B cell (primary cell): ENCODE results near the gene BRF1. TPM values are rescaled to one million over a fixed set of nuclear protein-coding genes. Genes with fewer than 3 reads are reported as not detected.

Experiments used
- ATAC-seq: fragments of 200-7000 bp; cut with Tn5 transposase; one replicate; pipeline ENCODE4 v1.10.0; 2021; ENCODE audit warnings: low read depth, mild to moderate bottlenecking, moderate number of reproducible peaks, moderate library complexity
- CTCF ChIA-PET: fragments of 350-600 bp; sonication (Branson Sonifier 250); formaldehyde crosslinking; loops from one replicate; lab custom pipeline; 2021; ENCODE audit warnings: antibody characterized with exemption, inconsistent platforms; lab: Charles Lee
- POLR2A ChIA-PET: fragments of 350-600 bp; sonication (Branson Sonifier 250); formaldehyde crosslinking; loops from one replicate; lab custom pipeline; 2021; ENCODE audit warnings: antibody characterized with exemption; lab: Charles Lee
- DNase-seq: peaks from one replicate; pipeline ENCODE4 v3.0.0; 2013
- H2AFZ ChIP-seq: 2 replicates; pipeline ENCODE4 v1.6.1; 2012; ENCODE audit warnings: mild to moderate bottlenecking, low read depth, low read length; ENCODE audit not compliant: insufficient read depth, poor library complexity, severe bottlenecking
- H3K27ac ChIP-seq, 2 donors: 1 replicate in 1 of 2; 2 replicates in 1 of 2; pipeline ENCODE4 v1.5.1; 2012 to 2013; ENCODE audit warnings: low read length in 2 of 2, mild to moderate bottlenecking in 2 of 2, moderate library complexity in 1 of 2
- H3K27me3 ChIP-seq, 4 experiments: fragments of 200-600 bp in 1 of 4; sonication (generic) in 1 of 4; replicated peaks in 1 of 4; 1 replicate in 2 of 4; 2 replicates in 2 of 4; pipeline versions ENCODE4 v1.6.1 to v1.7.0; 2013 to 2016; ENCODE audit warnings: low read length in 3 of 4, mild to moderate bottlenecking in 2 of 4, mixed read lengths in 1 of 4, moderate library complexity in 1 of 4; ENCODE audit not compliant: insufficient read depth in 4 of 4, control insufficient read depth in 3 of 4; ENCODE audit errors: control extremely low read depth in 1 of 4
- H3K36me3 ChIP-seq, 2 experiments: replicated peaks in 1 of 2; 1 replicate in 1 of 2; 2 replicates in 1 of 2; pipeline versions ENCODE4 v1.6.1 to v1.7.1; 2013; ENCODE audit warnings: low read length in 1 of 2; ENCODE audit not compliant: insufficient read depth in 2 of 2, control insufficient read depth in 1 of 2; ENCODE audit errors: control extremely low read depth in 1 of 2, extremely low read depth in 1 of 2
- H3K4me1 ChIP-seq, 2 donors: fragments of 200-600 bp in 1 of 2; sonication (generic) in 1 of 2; 1 replicate in 1 of 2; 2 replicates in 1 of 2; pipeline versions ENCODE4 v1.5.1 to v1.6.1; 2013 to 2017; ENCODE audit warnings: low read length in 2 of 2; ENCODE audit not compliant: control insufficient read depth in 2 of 2, insufficient read depth in 2 of 2
- H3K4me2 ChIP-seq: replicated peaks from 2 replicates; pipeline ENCODE3; 2012; ENCODE audit warnings: mild to moderate bottlenecking, low read depth, low read length; ENCODE audit not compliant: poor library complexity, severe bottlenecking
- H3K4me3 ChIP-seq, 5 experiments: fragments of 200-600 bp in 1 of 5; sonication (generic) in 1 of 5; 1 replicate in 3 of 5; 2 replicates in 2 of 5; pipeline versions ENCODE4 v1.5.1 to v1.7.0; 2011 to 2016; ENCODE audit warnings: low read length in 4 of 5, mild to moderate bottlenecking in 4 of 5, low read depth in 2 of 5, control low read depth in 1 of 5, moderate library complexity in 1 of 5; ENCODE audit not compliant: insufficient read depth in 1 of 5; ENCODE audit errors: control extremely low read depth in 1 of 5, extremely low read depth in 1 of 5
- H3K79me2 ChIP-seq: fragments of 200-600 bp; sonication (generic); one replicate; pipeline ENCODE4 v1.6.0; 2016; ENCODE audit warnings: low read length; ENCODE audit not compliant: control insufficient read depth, insufficient read depth
- H3K9ac ChIP-seq: fragments of 200-600 bp; sonication (generic); 2 replicates; pipeline ENCODE4 v1.6.1; 2017; ENCODE audit warnings: mild to moderate bottlenecking, low read length, moderate library complexity
- H3K9me3 ChIP-seq, 3 donors: one replicate each; pipeline versions ENCODE4 v1.6.1 to v1.7.1; 2013; ENCODE audit warnings: low read length in 2 of 3; ENCODE audit not compliant: control insufficient read depth in 2 of 3, insufficient read depth in 1 of 3; ENCODE audit errors: control extremely low read depth in 1 of 3
- H4K20me1 ChIP-seq: 2 replicates; pipeline ENCODE4 v1.6.0; 2012; ENCODE audit warnings: mild to moderate bottlenecking, low read length; ENCODE audit not compliant: insufficient read depth, control insufficient read depth, poor library complexity, severe bottlenecking
- H3K27ac Mint-ChIP-seq: one replicate; pipeline ENCODE4 v1.8.0; 2021; ENCODE audit warnings: mixed read lengths
- H3K27me3 Mint-ChIP-seq: one replicate; pipeline ENCODE4 v1.8.0; 2021; ENCODE audit warnings: mixed read lengths
- H3K4me1 Mint-ChIP-seq: one replicate; pipeline ENCODE4 v1.8.0; 2021; ENCODE audit warnings: mixed read lengths
- H3K4me3 Mint-ChIP-seq: one replicate; pipeline ENCODE4 v1.8.0; 2021; ENCODE audit warnings: mixed read lengths
- H3K9me3 Mint-ChIP-seq: one replicate; pipeline ENCODE4 v1.8.0; 2022; ENCODE audit warnings: mixed read lengths; ENCODE audit not compliant: insufficient read depth
- EZH2 ChIP-seq: IDR thresholded peaks from 2 replicates; pipeline ENCODE4 v1.6.1; 2012; ENCODE audit warnings: borderline replicate concordance, low read depth, mild to moderate bottlenecking, moderate library complexity, low read length; ENCODE audit not compliant: insufficient read depth, poor library complexity, severe bottlenecking
- WGBS: methylation state at CpG from one replicate; pipeline ENCODE4 v1.1.5; 2013; ENCODE audit warnings: missing lambda C conversion rate; ENCODE audit not compliant: insufficient coverage; 5-methylcytosine and 5-hydroxymethylcytosine counted together
- intact Hi-C: fragments of 100-400 bp; cut with micrococcal nuclease; formaldehyde crosslinking; loops from one replicate; pipeline ENCODE4 v1.10.0; 2022
- polyA plus RNA-seq: library from polyadenylated mRNA; depleted of rRNA; stranded (reverse); fragments of >200 nt; gene quantifications from 2 replicates; pipeline ENCODE4 v1.2.3, GENCODE V29; 2012
- total RNA-seq, 2 donors: library from RNA; stranded (reverse); fragments of 120-200 nt in 1 of 2; gene quantifications; 1 replicate in 1 of 2; 2 replicates in 1 of 2; pipeline versions ENCODE4 v1.2.3 to v1.2.4, GENCODE V29; 2013 to 2022
- TF ChIP-seq, protein P1 (sequence below): fragments of 200-600 bp; IDR thresholded peaks from one replicate; pipeline ENCODE4 v1.8.0; 2022; ENCODE audit warnings: antibody characterized with exemption, mild to moderate bottlenecking

Gene BRF1
- total and polyA plus RNA-seq, 2 donors (not counting 1 experiment from before 2014, with no cell fraction given) = 24.5 to 55.8 TPM

DNA sequence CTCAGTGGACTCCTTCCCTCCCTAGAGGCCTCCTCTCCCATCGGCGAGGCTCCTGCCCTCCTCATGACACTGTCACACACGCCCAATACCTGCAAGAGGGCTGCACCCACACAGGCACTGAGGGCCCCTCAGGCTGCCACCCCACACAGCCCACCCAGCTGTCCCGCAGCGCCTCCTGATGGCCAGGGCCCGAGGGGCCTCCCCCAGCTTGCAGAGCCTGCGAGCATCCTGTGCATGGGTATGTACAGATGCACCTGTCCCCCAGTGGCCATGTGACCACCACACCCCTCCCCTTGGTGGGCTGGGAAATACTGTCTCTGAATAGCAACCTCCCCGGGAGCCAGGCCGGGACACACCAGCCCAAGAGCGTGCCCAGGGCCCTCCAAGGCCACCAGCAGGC lies 100.7 kb downstream of the BRF1 start:
- Histone ChIP-seq H3K4me2 (no peak overlapping the region), H3K36me3 (no peaks in the 10 kb centered on the region), H3K4me3 (no peak overlapping the region), H3K9ac (no peak overlapping the region), H3K79me2 (no peaks in the 10 kb centered on the region), H3K4me1 (peaks cover 38 to 52% of the 10 kb centered on the region in 2 donors), H4K20me1 (no peaks in the 10 kb centered on the region), H3K27ac (no peak overlapping the region), H3K27me3 (peaks cover 0 to 83% (median 29%) of the 10 kb centered on the region in 4 experiments), H3K9me3 (peaks cover 0 to 18% (median 0%) of the 10 kb centered on the region in 3 donors), H2AFZ (no peak overlapping the region)
- TF ChIP-seq, protein P1, sequence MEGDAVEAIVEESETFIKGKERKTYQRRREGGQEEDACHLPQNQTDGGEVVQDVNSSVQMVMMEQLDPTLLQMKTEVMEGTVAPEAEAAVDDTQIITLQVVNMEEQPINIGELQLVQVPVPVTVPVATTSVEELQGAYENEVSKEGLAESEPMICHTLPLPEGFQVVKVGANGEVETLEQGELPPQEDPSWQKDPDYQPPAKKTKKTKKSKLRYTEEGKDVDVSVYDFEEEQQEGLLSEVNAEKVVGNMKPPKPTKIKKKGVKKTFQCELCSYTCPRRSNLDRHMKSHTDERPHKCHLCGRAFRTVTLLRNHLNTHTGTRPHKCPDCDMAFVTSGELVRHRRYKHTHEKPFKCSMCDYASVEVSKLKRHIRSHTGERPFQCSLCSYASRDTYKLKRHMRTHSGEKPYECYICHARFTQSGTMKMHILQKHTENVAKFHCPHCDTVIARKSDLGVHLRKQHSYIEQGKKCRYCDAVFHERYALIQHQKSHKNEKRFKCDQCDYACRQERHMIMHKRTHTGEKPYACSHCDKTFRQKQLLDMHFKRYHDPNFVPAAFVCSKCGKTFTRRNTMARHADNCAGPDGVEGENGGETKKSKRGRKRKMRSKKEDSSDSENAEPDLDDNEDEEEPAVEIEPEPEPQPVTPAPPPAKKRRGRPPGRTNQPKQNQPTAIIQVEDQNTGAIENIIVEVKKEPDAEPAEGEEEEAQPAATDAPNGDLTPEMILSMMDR = no peak
- TF ChIP-seq EZH2 = no peak
- Mint-ChIP-seq H3K9me3 (no peaks in the 10 kb centered on the region), H3K27ac (no peak overlapping the region), H3K27me3 (peaks cover 30% of the 10 kb centered on the region), H3K4me1 (peaks cover 30% of the 10 kb centered on the region), H3K4me3 (no peak overlapping the region)
- ATAC-seq = no peak
- ChIA-PET CTCF (no interaction called here), POLR2A (interaction anchor here (0.5 kb wide), 2 partner anchors 154 to 286 kb away, joined by 3 to 4 read pairs; partner anchors contain the start of gene CRIP1)
- intact Hi-C loops = loop anchor here (5.0 kb wide), 3 partner anchors 108 to 327 kb away; partner anchors contain the start of genes TEDC1 and TMEM121
- DNase-seq = no peak
- 95% methylated on average over 9 of the region's 10 CpGs for WGBS

DNA sequence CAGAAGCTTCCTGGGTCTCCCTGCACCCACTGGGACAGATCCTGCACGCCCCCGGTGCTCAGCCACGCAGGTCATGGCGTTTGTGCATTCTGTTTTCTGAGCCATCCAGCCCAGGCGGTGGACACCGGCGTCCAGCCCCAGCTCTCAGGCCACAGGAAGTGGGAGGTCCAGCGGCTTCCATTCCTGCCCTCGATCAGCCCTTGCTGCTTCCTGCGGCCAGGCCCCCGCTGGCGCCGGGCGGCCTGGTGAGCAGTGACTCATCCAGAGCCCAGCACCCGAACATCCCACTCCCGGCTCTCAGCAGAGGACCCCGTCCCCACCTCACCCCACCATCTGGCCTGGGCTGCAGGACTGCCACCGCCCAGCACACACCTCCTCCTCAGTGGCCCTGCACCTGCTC lies 101.7 kb downstream of the BRF1 start:
- H3K4me1 Mint-ChIP-seq = peaks cover 28% of the 10 kb centered on the region
- Histone ChIP-seq H3K4me1 (peaks cover 44 to 53% of the 10 kb centered on the region in 2 donors), H3K27ac (no peak overlapping the region), H3K36me3 (no peaks in the 10 kb centered on the region), H3K9me3 (peaks cover 0 to 18% (median 0%) of the 10 kb centered on the region in 3 donors), H3K27me3 (peaks cover 0 to 93% (median 34%) of the 10 kb centered on the region in 4 experiments), H2AFZ (no peak overlapping the region), H4K20me1 (no peaks in the 10 kb centered on the region), H3K79me2 (no peaks in the 10 kb centered on the region), H3K9ac (no peak overlapping the region), H3K4me3 (no peak overlapping the region), H3K4me2 (no peak overlapping the region)
- no peaks in the 10 kb centered on the region for H3K9me3 Mint-ChIP-seq
- H3K4me3 Mint-ChIP-seq = no peak overlapping the region
- TF ChIP-seq, protein P1 = no peak
- TF ChIP-seq EZH2 = no peak
- no peak for ATAC-seq
- WGBS = 58% methylated on average over 18 of the region's 18 CpGs
- POLR2A ChIA-PET = no interaction called here
- peaks cover 37% of the 10 kb centered on the region for H3K27me3 Mint-ChIP-seq
- CTCF ChIA-PET = no interaction called here
- no peak for DNase-seq
- peak overlapping the region; percentile 80 for H3K27ac Mint-ChIP-seq
- intact Hi-C loops = no loop called here
